IMR-90 (cell line): ENCODE data around the gene FBXW2. TPM values are rescaled to one million over a fixed set of nuclear protein-coding genes. Genes with fewer than 3 reads are reported as not detected.

Experiments
- ATAC-seq: fragments of 200-7000 bp; cut with Tn5 transposase; 2 replicates; pipeline ENCODE4 v1.9.1; 2020; ENCODE audit warnings: low read depth, mild to moderate bottlenecking, moderate library complexity
- BruUV-seq: library from RNA; stranded (reverse); fragments of 400-500 nt; replicated peaks from 2 replicates; lab custom pipeline; 2021; lab: Mats Ljungman, UMichigan
- CTCF ChIA-PET: fragments of 300-600 bp; formaldehyde crosslinking; extraction: SDS; loops from one replicate; lab custom pipeline; 2021; ENCODE audit warnings: antibody characterized with exemption; lab: Yijun Ruan, JAX
- POLR2A ChIA-PET: fragments of 300-600 bp; sonication (Branson Sonifier 250); formaldehyde crosslinking; loops from one replicate; lab custom pipeline; 2022; ENCODE audit warnings: antibody characterized with exemption; ENCODE audit not compliant: unreplicated experiment; lab: Charles Lee
- DNase-seq: peaks from one replicate; pipeline ENCODE4 v3.0.0; 2013
- H2AFZ ChIP-seq: replicated peaks from 2 replicates; pipeline ENCODE3; 2013; ENCODE audit warnings: low read length, mild to moderate bottlenecking; ENCODE audit not compliant: poor library complexity
- H2AK5ac ChIP-seq: 2 replicates; pipeline ENCODE4 v1.6.1; 2013; ENCODE audit warnings: low read depth, low read length, inconsistent platforms
- H2AK9ac ChIP-seq: replicated peaks from 2 replicates; pipeline ENCODE3; 2013; ENCODE audit warnings: mild to moderate bottlenecking, low read depth, low read length, moderate library complexity; ENCODE audit not compliant: poor library complexity
- H2BK120ac ChIP-seq: 2 replicates; pipeline ENCODE4 v1.6.1; 2013; ENCODE audit warnings: low read depth, low read length, inconsistent platforms
- H2BK15ac ChIP-seq: 3 replicates; pipeline ENCODE4 v1.6.1; 2013; ENCODE audit warnings: low read depth, low read length, inconsistent platforms
- H2BK20ac ChIP-seq: 2 replicates; pipeline ENCODE4 v1.6.1; 2013; ENCODE audit warnings: low read depth, mild to moderate bottlenecking, inconsistent platforms, low read length, moderate library complexity
- H2BK5ac ChIP-seq: 2 replicates; pipeline ENCODE4 v1.6.1; 2013; ENCODE audit warnings: mild to moderate bottlenecking, low read depth, low read length, inconsistent platforms; ENCODE audit not compliant: poor library complexity, severe bottlenecking
- H3K14ac ChIP-seq: replicated peaks from 2 replicates; pipeline ENCODE4 v1.6.1; 2013; ENCODE audit warnings: low read depth, low read length, inconsistent platforms
- H3K18ac ChIP-seq: 2 replicates; pipeline ENCODE4 v1.6.1; 2013; ENCODE audit warnings: low read depth, low read length, control low read depth
- H3K23ac ChIP-seq: 2 replicates; pipeline ENCODE4 v1.6.1; 2013; ENCODE audit warnings: low read depth, low read length, inconsistent platforms
- H3K27ac ChIP-seq: 2 replicates; pipeline ENCODE4 v1.5.1; 2013; ENCODE audit warnings: mild to moderate bottlenecking, control low read depth, low read length; ENCODE audit not compliant: insufficient read depth
- H3K27me3 ChIP-seq: 2 replicates; pipeline ENCODE4 v1.6.1; 2013; ENCODE audit warnings: low read length; ENCODE audit not compliant: control insufficient read depth, insufficient read depth
- H3K36me3 ChIP-seq: 2 replicates; pipeline ENCODE4 v1.6.1; 2013; ENCODE audit warnings: low read length, mixed read lengths; ENCODE audit not compliant: control insufficient read depth, insufficient read depth
- H3K4ac ChIP-seq: 2 replicates; pipeline ENCODE4 v1.6.1; 2013; ENCODE audit warnings: low read depth, low read length, inconsistent platforms
- H3K4me1 ChIP-seq: 2 replicates; pipeline ENCODE4 v1.6.1; 2013; ENCODE audit warnings: low read length, mixed read lengths; ENCODE audit not compliant: control insufficient read depth, insufficient read depth
- H3K4me2 ChIP-seq: 2 replicates; pipeline ENCODE4 v1.6.1; 2013; ENCODE audit warnings: low read depth, mild to moderate bottlenecking, control low read depth, low read length, moderate library complexity
- H3K4me3 ChIP-seq: 2 replicates; pipeline ENCODE4 v1.5.1; 2013; ENCODE audit warnings: low read depth, mild to moderate bottlenecking, control low read depth, low read length, moderate library complexity; ENCODE audit not compliant: insufficient read depth
- H3K56ac ChIP-seq: 2 replicates; pipeline ENCODE4 v1.6.1; 2013; ENCODE audit warnings: low read length, inconsistent platforms; ENCODE audit not compliant: insufficient read depth; ENCODE audit errors: extremely low read depth
- H3K79me1 ChIP-seq, 2 experiments: 2 replicates each; pipeline ENCODE4 v1.6.1; 2013; ENCODE audit warnings: low read length in 2 of 2, inconsistent platforms in 1 of 2, low read depth in 1 of 2
- H3K9ac ChIP-seq: 2 replicates; pipeline ENCODE4 v1.6.1; 2013; ENCODE audit warnings: low read depth, low read length, control low read depth
- H3K9me1 ChIP-seq: 2 replicates; pipeline ENCODE4 v1.6.1; 2013; ENCODE audit warnings: low read length, inconsistent platforms; ENCODE audit not compliant: insufficient read depth
- H3K9me3 ChIP-seq: 2 replicates; pipeline ENCODE4 v1.6.1; 2013; ENCODE audit warnings: low read length; ENCODE audit not compliant: control insufficient read depth, insufficient read depth
- H4K20me1 ChIP-seq: 2 replicates; pipeline ENCODE4 v1.6.1; 2013; ENCODE audit warnings: low read length, inconsistent platforms; ENCODE audit not compliant: insufficient read depth
- H4K5ac ChIP-seq: 2 replicates; pipeline ENCODE4 v1.6.1; 2013; ENCODE audit warnings: mild to moderate bottlenecking, low read depth, low read length, control low read depth
- H4K8ac ChIP-seq, 2 experiments: 2 replicates each; pipeline ENCODE4 v1.6.1; 2013; ENCODE audit warnings: low read depth in 2 of 2, low read length in 2 of 2, control low read depth in 1 of 2, inconsistent platforms in 1 of 2
- H4K91ac ChIP-seq: 2 replicates; pipeline ENCODE4 v1.6.1; 2013; ENCODE audit warnings: low read depth, low read length, inconsistent platforms; ENCODE audit not compliant: insufficient read depth
- BHLHE40 ChIP-seq: fragments of 150-350 bp; IDR thresholded peaks from 2 replicates; pipeline ENCODE4 v1.6.1; 2016; ENCODE audit warnings: mild to moderate bottlenecking, low read depth, low read length
- CEBPB ChIP-seq: IDR thresholded peaks from 2 replicates; pipeline ENCODE4 v1.6.1; 2012; ENCODE audit warnings: low read depth, low read length, improper control_type of control experiment
- CHD1 ChIP-seq: IDR thresholded peaks from 2 replicates; pipeline ENCODE4 v1.6.1; 2012; ENCODE audit warnings: low read depth, low read length, improper control_type of control experiment
- FOS ChIP-seq: fragments of 150-350 bp; IDR thresholded peaks from 2 replicates; pipeline ENCODE4 v1.6.1; 2016; ENCODE audit warnings: low read depth, low read length
- MAFK ChIP-seq: IDR thresholded peaks from 2 replicates; pipeline ENCODE4 v1.6.1; 2012; ENCODE audit warnings: low read depth, low read length, improper control_type of control experiment
- MAZ ChIP-seq: IDR thresholded peaks from 2 replicates; pipeline ENCODE4 v1.6.1; 2012; ENCODE audit warnings: low read depth, mild to moderate bottlenecking, low read length, improper control_type of control experiment, moderate library complexity, borderline replicate concordance
- NFE2L2 ChIP-seq: fragments of 150-350 bp; IDR thresholded peaks from 2 replicates; pipeline ENCODE4 v1.6.1; 2016; ENCODE audit warnings: low read depth, mild to moderate bottlenecking, low read length
- POLR2A ChIP-seq: IDR thresholded peaks from 2 replicates; pipeline ENCODE4 v1.6.1; 2012; ENCODE audit warnings: mild to moderate bottlenecking, low read depth, low read length
- RAD21 ChIP-seq: IDR thresholded peaks from 2 replicates; pipeline ENCODE4 v1.6.1; 2012; ENCODE audit warnings: low read length, improper control_type of control experiment
- RCOR1 ChIP-seq: IDR thresholded peaks from 2 replicates; pipeline ENCODE4 v1.6.1; 2012; ENCODE audit warnings: mild to moderate bottlenecking, low read length, improper control_type of control experiment; ENCODE audit not compliant: insufficient replicate concordance
- RFX5 ChIP-seq: IDR thresholded peaks from 2 replicates; pipeline ENCODE4 v1.8.0; 2012; ENCODE audit warnings: low read depth, mild to moderate bottlenecking, low read length, moderate library complexity
- SMC3 ChIP-seq: fragments of 150-350 bp; IDR thresholded peaks from 2 replicates; pipeline ENCODE4 v1.6.1; 2016; ENCODE audit warnings: low read depth, mild to moderate bottlenecking, antibody characterized with exemption, low read length, moderate library complexity
- USF2 ChIP-seq: fragments of 150-350 bp; IDR thresholded peaks from 2 replicates; pipeline ENCODE4 v1.6.1; 2017; ENCODE audit warnings: mild to moderate bottlenecking, antibody characterized with exemption, low read length, low read depth
- WGBS, 2 experiments: methylation state at CpG; one replicate each; pipeline versions ENCODE4 v1.1.5 to v1.1.7; 2013; ENCODE audit warnings: missing lambda C conversion rate in 2 of 2; ENCODE audit not compliant: insufficient read length in 1 of 2; ENCODE audit errors: extremely low coverage in 2 of 2; 5-methylcytosine and 5-hydroxymethylcytosine counted together
- dilution Hi-C: fragments of 300-500 bp; cut with HindIII; formaldehyde crosslinking; loops from one replicate; pipeline ENCODE4 v1.14.3; 2018; ENCODE audit warnings: low sequenced_read_pairs; ENCODE audit not compliant: unreplicated experiment
- in situ Hi-C: fragments of 300-500 bp; cut with MboI; formaldehyde crosslinking; loops from 3 replicates; pipeline ENCODE4 v1.14.3; 2019; ENCODE audit warnings: low sequenced_read_pairs, inconsistent platforms, mixed read lengths
- intact Hi-C: fragments of 100-400 bp; cut with micrococcal nuclease; formaldehyde crosslinking; loops from 2 replicates; pipeline ENCODE4 v1.10.0; 2022
- polyA plus RNA-seq, 3 experiments: library from polyadenylated mRNA; depleted of rRNA; stranded (reverse); fragments of >200 nt; gene quantifications; 2 replicates each; pipeline ENCODE4 v1.2.3, GENCODE V29; 2012; ENCODE audit warnings: low replicate concordance in 1 of 3
- total RNA-seq: library from RNA; depleted of rRNA; stranded (reverse); fragments of >200 nt; gene quantifications from 2 replicates; pipeline ENCODE4 v1.2.3, GENCODE V29; 2012
- TF ChIP-seq, protein P1 (sequence below): conservative IDR thresholded peaks from 2 replicates; pipeline ENCODE4 v1.5.1; 2012; ENCODE audit warnings: mild to moderate bottlenecking, low read depth, low read length, improper control_type of control experiment

FBXW2 gene
- total and polyA plus RNA-seq, 2 of the 4 experiments (the other 2 are of a cell fraction), result 27.1 to 43.5 TPM

- H3K4me2 ChIP-seq, result peak overlapping the region; percentile 80
Observed at GRCh38 chr9:120734607-120735410, 58.4 kb downstream of the FBXW2 start.

More at GRCh38 chr9:120734607-120735410, 58.4 kb downstream of the FBXW2 start:
- WGBS, 2 experiments, result no CpG with 5 or more reads among the region's 2 CpGs
- no peak overlapping the region for H3K56ac ChIP-seq
- H2AFZ ChIP-seq, result peak overlapping the region; percentile 70
- H3K9ac ChIP-seq, result no peak overlapping the region
- peaks cover 25% of the 10 kb centered on the region for H3K4me1 ChIP-seq
- peaks cover 3% of the 10 kb centered on the region; the same call in 1 of the 2 replicates for H4K20me1 ChIP-seq
- H3K27ac ChIP-seq, result peak overlapping the region; percentile 89; the same call in 1 of the 2 replicates
- H3K36me3 ChIP-seq, result no peaks in the 10 kb centered on the region
- BruUV-seq, result no TSS peak
- ChIA-PET CTCF (no interaction called here), POLR2A (no interaction called here)
- H3K23ac ChIP-seq, result peak overlapping the region; percentile 17; the same call in 1 of the 2 replicates
- H3K4me3 ChIP-seq, result no peak overlapping the region
- DNase-seq (no peak), ATAC-seq (no peak)
- peak overlapping the region; percentile 70 for H2BK20ac ChIP-seq
- no peaks in the 10 kb centered on the region for H3K79me1 ChIP-seq
- peak overlapping the region; percentile 44 for H3K4ac ChIP-seq
- dilution Hi-C loops (no loop called here), intact Hi-C loops (no loop called here), in situ Hi-C loops (no loop called here)
- no peaks in the 10 kb centered on the region for H3K9me3 ChIP-seq
- peak overlapping the region; percentile 87 for H2AK9ac ChIP-seq
- peak overlapping the region; percentile 37; the same call in 1 of the 2 replicates for H2AK5ac ChIP-seq
- H3K14ac ChIP-seq, result peak overlapping the region; percentile 57
- H2BK15ac ChIP-seq, result peak overlapping the region; percentile 58; the same call in 1 of the 3 replicates
- no peaks in the 10 kb centered on the region for H3K27me3 ChIP-seq
- H4K5ac ChIP-seq, result peak overlapping the region; percentile 93
- peak overlapping the region; percentile 13; the same call in 1 of the 2 replicates for H4K91ac ChIP-seq
- H2BK5ac ChIP-seq, result peak overlapping the region; percentile 91
- peaks cover 3% of the 10 kb centered on the region; the same call in 1 of the 2 replicates for H3K9me1 ChIP-seq
- H3K18ac ChIP-seq, result peak overlapping the region; percentile 98
- peak overlapping the region; percentile 8 to 53; a peak in 3 of 4 replicates for H4K8ac ChIP-seq
- H2BK120ac ChIP-seq, result peak overlapping the region; percentile 76
- TF ChIP-seq, protein P1, sequence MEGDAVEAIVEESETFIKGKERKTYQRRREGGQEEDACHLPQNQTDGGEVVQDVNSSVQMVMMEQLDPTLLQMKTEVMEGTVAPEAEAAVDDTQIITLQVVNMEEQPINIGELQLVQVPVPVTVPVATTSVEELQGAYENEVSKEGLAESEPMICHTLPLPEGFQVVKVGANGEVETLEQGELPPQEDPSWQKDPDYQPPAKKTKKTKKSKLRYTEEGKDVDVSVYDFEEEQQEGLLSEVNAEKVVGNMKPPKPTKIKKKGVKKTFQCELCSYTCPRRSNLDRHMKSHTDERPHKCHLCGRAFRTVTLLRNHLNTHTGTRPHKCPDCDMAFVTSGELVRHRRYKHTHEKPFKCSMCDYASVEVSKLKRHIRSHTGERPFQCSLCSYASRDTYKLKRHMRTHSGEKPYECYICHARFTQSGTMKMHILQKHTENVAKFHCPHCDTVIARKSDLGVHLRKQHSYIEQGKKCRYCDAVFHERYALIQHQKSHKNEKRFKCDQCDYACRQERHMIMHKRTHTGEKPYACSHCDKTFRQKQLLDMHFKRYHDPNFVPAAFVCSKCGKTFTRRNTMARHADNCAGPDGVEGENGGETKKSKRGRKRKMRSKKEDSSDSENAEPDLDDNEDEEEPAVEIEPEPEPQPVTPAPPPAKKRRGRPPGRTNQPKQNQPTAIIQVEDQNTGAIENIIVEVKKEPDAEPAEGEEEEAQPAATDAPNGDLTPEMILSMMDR, result no peak
- TF ChIP-seq MAFK (no peak), BHLHE40 (no peak), RAD21 (no peak), POLR2A (no peak), USF2 (no peak), MAZ (no peak), RCOR1 (no peak), CHD1 (no peak), SMC3 (no peak), CEBPB (no peak), RFX5 (no peak), NFE2L2 (no peak), FOS (no peak)
